Measurements from ENCODE around the gene TSPEAR. TPM values are rescaled to one million over a fixed set of nuclear protein-coding genes. Genes with fewer than 3 reads are reported as not detected.

TSPEAR gene
- total RNA-seq, 4 donors from 2014 or later = 0.18 to 0.69 (median 0.51) TPM; not detected in 1

DNA sequence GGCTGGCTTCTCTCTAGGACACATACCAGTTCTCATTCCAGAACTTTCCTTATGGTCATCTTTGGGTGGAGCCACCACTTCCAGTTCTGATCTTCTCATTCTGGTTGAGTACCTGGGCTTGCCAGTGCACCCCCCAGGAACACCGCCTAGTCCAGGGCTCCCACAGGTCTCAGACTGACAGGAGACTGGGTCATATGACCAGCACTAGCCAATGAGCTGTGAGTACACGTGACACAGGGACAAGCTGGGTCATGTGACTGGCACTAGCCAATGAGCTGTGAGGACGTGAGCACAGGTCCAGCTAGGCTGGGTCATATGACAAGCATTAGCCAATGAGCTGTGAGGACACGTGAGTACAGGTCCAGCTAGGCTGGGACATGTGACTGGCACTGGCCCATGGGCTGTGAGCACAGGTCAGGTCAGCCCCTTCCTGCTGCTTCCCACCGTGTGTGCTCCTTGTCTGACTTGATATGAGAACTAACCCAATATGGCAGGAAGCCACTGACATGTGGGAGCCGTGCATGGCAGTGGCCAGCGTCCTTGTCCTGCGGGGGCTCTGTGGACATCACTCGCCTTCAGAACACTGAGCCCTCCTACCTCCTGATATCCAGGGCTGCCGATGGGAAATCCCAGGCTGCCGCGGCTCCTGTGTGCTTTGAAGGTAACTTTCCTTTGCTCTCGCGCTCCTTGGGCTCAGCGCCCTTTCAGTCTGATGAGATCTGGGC is 194.0 kb downstream of the TSPEAR start:
- DNase-seq = no peak
- no peaks in the 10 kb centered on the region for H3K27me3 ChIP-seq
- no peaks in the 10 kb centered on the region for H3K4me1 ChIP-seq
- intact Hi-C loops (cut with DNase I; ENCODE audit: low total_unique reads) = no loop called here
- no peak overlapping the region for H3K27ac ChIP-seq
- no peaks in the 10 kb centered on the region for H3K9me3 ChIP-seq
- no peaks in the 10 kb centered on the region for H3K36me3 ChIP-seq
- TF ChIP-seq POLR2A (IDR thresholded peaks at IDR 0.05) = no peak
- TF ChIP-seq, protein P1, sequence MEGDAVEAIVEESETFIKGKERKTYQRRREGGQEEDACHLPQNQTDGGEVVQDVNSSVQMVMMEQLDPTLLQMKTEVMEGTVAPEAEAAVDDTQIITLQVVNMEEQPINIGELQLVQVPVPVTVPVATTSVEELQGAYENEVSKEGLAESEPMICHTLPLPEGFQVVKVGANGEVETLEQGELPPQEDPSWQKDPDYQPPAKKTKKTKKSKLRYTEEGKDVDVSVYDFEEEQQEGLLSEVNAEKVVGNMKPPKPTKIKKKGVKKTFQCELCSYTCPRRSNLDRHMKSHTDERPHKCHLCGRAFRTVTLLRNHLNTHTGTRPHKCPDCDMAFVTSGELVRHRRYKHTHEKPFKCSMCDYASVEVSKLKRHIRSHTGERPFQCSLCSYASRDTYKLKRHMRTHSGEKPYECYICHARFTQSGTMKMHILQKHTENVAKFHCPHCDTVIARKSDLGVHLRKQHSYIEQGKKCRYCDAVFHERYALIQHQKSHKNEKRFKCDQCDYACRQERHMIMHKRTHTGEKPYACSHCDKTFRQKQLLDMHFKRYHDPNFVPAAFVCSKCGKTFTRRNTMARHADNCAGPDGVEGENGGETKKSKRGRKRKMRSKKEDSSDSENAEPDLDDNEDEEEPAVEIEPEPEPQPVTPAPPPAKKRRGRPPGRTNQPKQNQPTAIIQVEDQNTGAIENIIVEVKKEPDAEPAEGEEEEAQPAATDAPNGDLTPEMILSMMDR (IDR thresholded peaks at IDR 0.05) = no peak
- H3K4me3 ChIP-seq = no peak overlapping the region

DNA sequence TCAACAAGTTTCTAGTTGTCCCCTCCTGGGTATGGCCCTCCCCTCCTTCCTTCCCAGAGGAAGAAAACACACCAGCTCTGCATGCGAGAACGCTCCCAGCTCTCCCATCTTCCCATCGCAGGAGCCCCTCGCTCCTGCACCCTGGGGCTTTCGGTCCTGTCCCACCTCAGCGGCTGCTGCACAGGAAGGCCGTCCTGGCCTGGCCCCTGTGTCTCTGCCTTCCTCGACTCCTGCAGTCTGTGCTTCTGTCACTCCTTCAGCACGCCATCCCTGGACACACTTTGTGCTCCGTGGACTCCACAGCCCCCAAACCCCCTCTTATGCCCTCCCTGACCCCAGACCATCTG is 194.6 kb downstream of the TSPEAR start:
- H3K27me3 ChIP-seq = no peaks in the 10 kb centered on the region
- no peak overlapping the region for H3K4me3 ChIP-seq
- no peaks in the 10 kb centered on the region for H3K36me3 ChIP-seq
- H3K27ac ChIP-seq = no peak overlapping the region
- H3K4me1 ChIP-seq = no peaks in the 10 kb centered on the region
- intact Hi-C loops (cut with DNase I; ENCODE audit: low total_unique reads) = no loop called here
- no peaks in the 10 kb centered on the region for H3K9me3 ChIP-seq
- no peak for DNase-seq
- TF ChIP-seq POLR2A (IDR thresholded peaks at IDR 0.05) = no peak
- TF ChIP-seq, protein P1 (IDR thresholded peaks at IDR 0.05) = no peak

DNA sequence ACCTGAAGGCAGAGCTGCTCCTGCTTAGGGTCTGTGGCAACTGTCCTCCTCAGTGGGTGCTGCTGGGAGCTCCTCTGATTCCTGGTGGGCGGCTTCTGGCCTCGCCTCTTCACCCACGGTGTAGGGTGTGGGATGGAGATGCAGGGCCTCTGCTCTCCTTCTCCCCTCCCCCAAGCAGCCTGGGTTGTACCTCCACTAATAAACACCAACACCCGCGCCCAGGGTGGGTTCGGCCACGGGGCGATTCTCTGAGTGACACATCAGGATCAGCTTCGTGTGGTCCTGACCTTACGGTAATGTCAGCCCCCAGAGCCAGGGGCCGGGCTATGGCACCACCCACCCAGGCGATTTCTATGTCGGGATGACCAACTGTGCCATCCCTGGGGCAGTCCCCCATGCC is 195.0 kb downstream of the TSPEAR start:
- Histone ChIP-seq H3K9me3 (no peaks in the 10 kb centered on the region), H3K4me1 (no peaks in the 10 kb centered on the region), H3K36me3 (no peaks in the 10 kb centered on the region), H3K27me3 (no peaks in the 10 kb centered on the region), H3K4me3 (no peak overlapping the region), H3K27ac (no peak overlapping the region)
- intact Hi-C loops (cut with DNase I; ENCODE audit: low total_unique reads) = no loop called here
- TF ChIP-seq, protein P1 (IDR thresholded peaks at IDR 0.05) = no peak
- no peak for TF ChIP-seq POLR2A (IDR thresholded peaks at IDR 0.05)
- no peak for DNase-seq

DNA sequence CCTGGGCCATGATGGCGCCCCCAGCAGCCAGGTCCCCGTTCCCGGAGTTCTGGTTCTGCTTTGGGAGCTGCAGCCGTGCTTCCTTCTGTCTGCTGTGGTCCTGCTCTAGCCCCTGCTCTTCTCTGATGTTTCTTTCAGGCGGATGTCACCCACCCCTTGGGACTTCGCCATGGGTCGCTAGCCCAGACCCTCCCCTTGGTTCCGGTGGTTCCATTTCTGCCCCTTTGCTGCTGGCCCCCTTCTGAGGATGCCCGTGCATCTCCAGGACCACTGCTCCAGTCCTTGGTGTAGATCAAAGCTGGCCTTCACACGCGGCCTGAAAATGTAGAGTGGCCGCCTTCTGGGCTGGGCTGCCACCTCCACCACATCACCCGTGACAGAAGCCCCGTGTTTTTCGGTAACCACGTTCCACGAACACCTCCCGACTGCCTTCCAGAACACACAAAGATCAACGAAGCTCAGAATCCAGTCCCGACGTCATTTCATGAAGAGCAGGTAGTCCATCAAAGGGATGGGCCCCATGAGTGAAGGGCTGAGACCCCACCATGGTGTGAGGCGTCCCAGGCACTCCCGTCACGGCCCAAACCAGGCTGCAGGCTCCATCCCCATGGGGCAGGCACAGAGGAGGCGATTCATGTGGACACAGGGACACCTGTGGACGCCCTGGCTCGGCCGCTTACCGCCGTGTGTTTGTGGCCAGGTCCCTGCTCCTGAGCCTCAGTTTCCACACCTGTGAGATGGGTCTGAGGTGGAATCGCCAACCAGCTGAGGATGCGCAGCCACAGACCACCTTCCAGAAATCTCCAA is 195.8 kb downstream of the TSPEAR start:
- TF ChIP-seq, protein P1 (IDR thresholded peaks at IDR 0.05) = no peak
- DNase-seq = no peak

DNA sequence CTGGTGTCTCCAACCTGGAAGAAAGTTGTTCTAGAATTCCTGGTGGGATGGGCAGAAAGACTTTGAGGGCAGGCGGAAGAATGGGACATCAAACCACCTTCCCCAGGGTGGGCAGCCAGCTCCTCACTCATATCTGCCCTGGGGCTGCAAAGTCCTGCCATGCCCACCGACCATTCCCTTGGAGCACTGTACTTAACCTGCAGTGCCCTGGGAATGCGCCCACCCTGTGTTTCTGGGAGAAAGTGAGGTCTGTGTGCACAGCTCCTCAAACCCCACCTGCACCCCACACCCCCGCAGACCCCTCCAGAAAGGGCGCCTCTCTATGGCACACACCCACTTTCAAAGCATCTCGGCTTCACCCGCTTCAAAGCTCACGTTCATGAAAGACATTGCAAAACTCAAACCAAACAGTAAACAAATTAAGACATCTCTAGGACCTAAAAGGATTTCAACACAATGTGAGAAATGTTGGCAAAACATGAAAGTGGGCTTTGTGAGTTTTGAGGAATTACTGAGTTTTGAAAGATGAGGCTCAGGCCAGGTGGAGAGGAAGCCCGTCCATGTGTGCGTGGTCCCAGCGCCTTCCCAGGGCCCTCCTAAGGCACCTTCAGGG is 196.5 kb downstream of the TSPEAR start:
- TF ChIP-seq POLR2A (IDR thresholded peaks at IDR 0.05) = no peak
- TF ChIP-seq, protein P1 (IDR thresholded peaks at IDR 0.05) = no peak
- Histone ChIP-seq H3K36me3 (no peaks in the 10 kb centered on the region), H3K4me1 (no peaks in the 10 kb centered on the region), H3K9me3 (no peaks in the 10 kb centered on the region), H3K4me3 (no peak overlapping the region), H3K27me3 (no peaks in the 10 kb centered on the region), H3K27ac (no peak overlapping the region)
- intact Hi-C loops (cut with DNase I; ENCODE audit: low total_unique reads) = no loop called here
- DNase-seq = no peak

More for the DNA sequence above, 195.8 kb downstream of the TSPEAR start:
- intact Hi-C loops (cut with DNase I; ENCODE audit: low total_unique reads) = no loop called here
- Histone ChIP-seq H3K36me3 (no peaks in the 10 kb centered on the region), H3K9me3 (no peaks in the 10 kb centered on the region), H3K27me3 (no peaks in the 10 kb centered on the region), H3K27ac (no peak overlapping the region), H3K4me1 (no peaks in the 10 kb centered on the region), H3K4me3 (no peak overlapping the region)
